Mesenchymal stem cell (in vitro differentiated cells and primary cell): ENCODE data around the gene FCGR3A.

Source experiments
- DNase-seq: peaks from one replicate; pipeline ENCODE4 v3.0.0-alpha.2; 2013
- H2AFZ ChIP-seq: one replicate; pipeline ENCODE4 v1.6.1; 2013; ENCODE audit warnings: low read depth, mild to moderate bottlenecking, control low read depth, inconsistent platforms, low read length, moderate library complexity
- H2AK5ac ChIP-seq: 2 replicates; pipeline ENCODE4 v1.6.1; 2013; ENCODE audit warnings: low read length, moderate library complexity, mild to moderate bottlenecking, inconsistent platforms; ENCODE audit not compliant: severe bottlenecking
- H2BK120ac ChIP-seq: one replicate; pipeline ENCODE4 v1.6.1; 2013; ENCODE audit warnings: low read depth, mild to moderate bottlenecking, inconsistent platforms, low read length, moderate library complexity
- H2BK12ac ChIP-seq, 2 experiments: one replicate each; pipeline ENCODE4 v1.6.1; 2013; ENCODE audit warnings: inconsistent platforms in 2 of 2, low read length in 2 of 2, mild to moderate bottlenecking in 2 of 2, moderate library complexity in 2 of 2, control low read depth in 1 of 2
- H2BK15ac ChIP-seq: one replicate; pipeline ENCODE4 v1.6.1; 2013; ENCODE audit warnings: mild to moderate bottlenecking, low read depth, inconsistent platforms; ENCODE audit not compliant: poor library complexity, severe bottlenecking
- H2BK5ac ChIP-seq: 2 replicates; pipeline ENCODE4 v1.6.1; 2013; ENCODE audit warnings: low read depth, mild to moderate bottlenecking, low read length, control low read depth, inconsistent platforms; ENCODE audit not compliant: poor library complexity, severe bottlenecking
- H3K14ac ChIP-seq, 2 experiments: one replicate each; pipeline ENCODE4 v1.6.1; 2013; ENCODE audit warnings: inconsistent platforms in 2 of 2, low read length in 2 of 2, control low read depth in 1 of 2, mild to moderate bottlenecking in 1 of 2, moderate library complexity in 1 of 2
- H3K18ac ChIP-seq, 2 experiments: one replicate each; pipeline ENCODE4 v1.6.1; 2013; ENCODE audit warnings: inconsistent platforms in 2 of 2, low read length in 2 of 2, control low read depth in 1 of 2, low read depth in 1 of 2, mild to moderate bottlenecking in 1 of 2
- H3K23ac ChIP-seq, 2 experiments: one replicate each; pipeline ENCODE4 v1.6.1; 2013; ENCODE audit warnings: inconsistent platforms in 2 of 2, low read length in 2 of 2, mild to moderate bottlenecking in 2 of 2, moderate library complexity in 2 of 2, control low read depth in 1 of 2
- H3K27ac ChIP-seq: 2 replicates; pipeline ENCODE4 v1.5.1; 2013; ENCODE audit warnings: mild to moderate bottlenecking, moderate library complexity, low read length, control low read depth, inconsistent platforms; ENCODE audit not compliant: poor library complexity, severe bottlenecking
- H3K27me3 ChIP-seq, 2 experiments: 2 replicates each; pipeline versions ENCODE4 v1.6.1 to v1.7.0; 2013; ENCODE audit warnings: low read length in 2 of 2, mild to moderate bottlenecking in 2 of 2, moderate library complexity in 2 of 2, control low read depth in 1 of 2, inconsistent platforms in 1 of 2; ENCODE audit not compliant: control insufficient read depth in 1 of 2, insufficient read depth in 1 of 2
- H3K36me3 ChIP-seq, 2 experiments: 2 replicates each; pipeline versions ENCODE4 v1.6.1 to v1.7.0; 2013; ENCODE audit warnings: low read length in 2 of 2, control low read depth in 1 of 2, inconsistent platforms in 1 of 2, low read depth in 1 of 2, mild to moderate bottlenecking in 1 of 2; ENCODE audit not compliant: insufficient read depth in 2 of 2, control insufficient read depth in 1 of 2
- H3K4ac ChIP-seq, 2 experiments: one replicate each; pipeline ENCODE4 v1.6.1; 2013; ENCODE audit warnings: inconsistent platforms in 2 of 2, low read length in 2 of 2, mild to moderate bottlenecking in 2 of 2, moderate library complexity in 2 of 2, control low read depth in 1 of 2, low read depth in 1 of 2
- H3K4me1 ChIP-seq: 2 replicates; pipeline ENCODE4 v1.6.1; 2013; ENCODE audit warnings: low read depth, low read length, control low read depth; ENCODE audit not compliant: control insufficient read depth, insufficient read depth
- H3K4me2 ChIP-seq: 2 replicates; pipeline ENCODE4 v1.6.1; 2013; ENCODE audit warnings: low read length, mild to moderate bottlenecking, inconsistent platforms; ENCODE audit not compliant: poor library complexity, severe bottlenecking
- H3K4me3 ChIP-seq, 2 experiments: 2 replicates each; pipeline versions ENCODE4 v1.5.1 to v1.7.0; 2013; ENCODE audit warnings: low read length in 2 of 2, mild to moderate bottlenecking in 2 of 2, control low read depth in 1 of 2, low read depth in 1 of 2; ENCODE audit not compliant: insufficient read depth in 1 of 2
- H3K79me1 ChIP-seq: replicated peaks from 2 replicates; pipeline ENCODE4 v1.6.1; 2013; ENCODE audit warnings: mild to moderate bottlenecking, control low read depth, low read length, inconsistent platforms; ENCODE audit not compliant: poor library complexity, severe bottlenecking
- H3K9ac ChIP-seq: 2 replicates; pipeline ENCODE4 v1.7.0; 2013; ENCODE audit warnings: mild to moderate bottlenecking, low read length, moderate library complexity
- H3K9me3 ChIP-seq: 2 replicates; pipeline ENCODE4 v1.7.0; 2013; ENCODE audit warnings: mild to moderate bottlenecking, low read length; ENCODE audit not compliant: control insufficient read depth
- H4K8ac ChIP-seq: one replicate; pipeline ENCODE4 v1.6.1; 2013; ENCODE audit warnings: inconsistent platforms, mild to moderate bottlenecking, low read length, moderate library complexity
- H4K91ac ChIP-seq: one replicate; pipeline ENCODE4 v1.6.1; 2013; ENCODE audit warnings: mild to moderate bottlenecking, low read length, inconsistent platforms
- WGBS: methylation state at CpG from one replicate; pipeline ENCODE4 v1.1.7; 2013; ENCODE audit warnings: mixed read lengths; 5-methylcytosine and 5-hydroxymethylcytosine counted together

The FCGR3A gene

DNA sequence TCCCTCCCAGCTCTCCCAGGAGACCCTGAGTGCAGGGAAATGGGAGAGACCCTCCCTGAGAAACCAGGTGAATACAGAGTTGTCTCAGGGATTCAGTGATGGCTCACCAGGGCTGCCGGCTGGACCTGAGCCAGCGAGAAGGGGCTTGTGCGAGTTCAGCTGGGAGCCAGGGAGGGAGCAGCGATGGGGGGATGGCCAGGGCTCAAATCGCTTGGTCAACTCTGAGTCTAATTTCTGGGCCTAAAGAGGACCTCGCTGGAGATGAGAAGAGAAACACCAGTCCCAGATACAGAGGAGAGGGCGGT is 37.9 kb downstream of the FCGR3A start:
- Histone ChIP-seq H3K4me2 (no peak overlapping the region), H3K27me3 (peaks cover 0 to 2% of the 10 kb centered on the region in 2 experiments), H3K36me3 (no peaks in the 10 kb centered on the region), H3K14ac (peak overlapping the region in 1 of 2 experiments; percentile 51), H3K9me3 (no peaks in the 10 kb centered on the region), H2BK15ac (no peak overlapping the region), H2AK5ac (no peak overlapping the region), H4K8ac (no peak overlapping the region), H3K79me1 (no peaks in the 10 kb centered on the region), H2BK5ac (no peak overlapping the region), H2BK120ac (no peak overlapping the region), H3K9ac (no peak overlapping the region), H3K4me3 (no peak overlapping the region), H3K27ac (no peak overlapping the region), H3K23ac (no peak overlapping the region), H3K4me1 (no peaks in the 10 kb centered on the region), H3K18ac (peak overlapping the region; percentile 33 to 40), H4K91ac (peak overlapping the region; percentile 27), H2AFZ (no peak overlapping the region), H3K4ac (peak overlapping the region in 1 of 2 experiments; percentile 51), H2BK12ac (no peak overlapping the region)
- no peak for DNase-seq
- WGBS, result 92% methylated on average over 7 of the region's 7 CpGs

DNA sequence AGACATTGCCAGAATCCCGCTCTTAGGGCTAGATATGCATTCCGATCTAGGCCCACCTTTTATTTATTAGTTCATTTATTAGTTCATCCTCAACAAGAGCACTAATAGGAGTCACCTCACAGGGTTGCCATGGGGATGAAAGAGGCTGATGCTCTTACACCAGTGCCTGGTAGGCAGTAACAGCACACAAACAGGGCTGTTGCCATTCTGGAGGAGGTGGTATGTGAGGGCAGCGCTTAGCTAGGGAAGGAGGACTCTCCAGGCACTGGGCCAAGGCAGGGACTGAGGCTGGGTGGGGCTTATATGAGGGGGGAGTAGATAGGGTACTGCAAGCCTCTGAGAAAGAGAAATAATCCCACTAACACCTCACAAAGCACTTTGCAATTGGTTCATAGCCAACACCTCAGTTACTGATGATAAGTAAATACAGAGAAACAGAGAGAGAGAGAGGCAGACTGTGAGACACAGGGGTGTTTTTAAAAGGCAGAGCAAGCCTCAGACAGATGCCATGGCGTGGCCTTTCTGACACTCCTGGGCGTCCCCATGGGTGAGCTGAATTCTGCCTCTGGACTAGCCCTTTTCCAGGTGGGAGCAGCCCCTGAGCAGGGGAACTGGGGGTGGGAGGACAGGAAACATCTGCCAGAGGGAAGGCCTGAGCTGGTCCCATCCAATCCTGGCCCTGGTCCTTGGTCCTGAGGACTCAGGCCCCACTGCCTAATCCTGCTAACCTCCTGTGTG is 38.4 kb downstream of the FCGR3A start:
- no peak overlapping the region for H2BK15ac ChIP-seq
- no peak overlapping the region for H3K4me3 ChIP-seq
- no peaks in the 10 kb centered on the region for H3K4me1 ChIP-seq
- no peak overlapping the region for H3K23ac ChIP-seq
- no peak overlapping the region for H3K27ac ChIP-seq
- H2BK120ac ChIP-seq, result no peak overlapping the region
- peak overlapping the region in 1 of 2 experiments; percentile 51 for H3K14ac ChIP-seq
- peak overlapping the region; percentile 33 to 40 for H3K18ac ChIP-seq
- no peak overlapping the region for H2BK12ac ChIP-seq
- no peaks in the 10 kb centered on the region for H3K36me3 ChIP-seq
- no peak overlapping the region for H4K8ac ChIP-seq
- H2AK5ac ChIP-seq, result no peak overlapping the region
- H3K4me2 ChIP-seq, result no peak overlapping the region
- H3K79me1 ChIP-seq, result no peaks in the 10 kb centered on the region
- H3K9me3 ChIP-seq, result no peaks in the 10 kb centered on the region
- H3K4ac ChIP-seq, result peak overlapping the region in 1 of 2 experiments; percentile 51
- peaks cover 0 to 7% of the 10 kb centered on the region in 2 experiments for H3K27me3 ChIP-seq
- H3K9ac ChIP-seq, result no peak overlapping the region
- H2BK5ac ChIP-seq, result no peak overlapping the region
- H2AFZ ChIP-seq, result no peak overlapping the region
- 90% methylated on average over 4 of the region's 5 CpGs for WGBS
- DNase-seq, result no peak
- H4K91ac ChIP-seq, result peak overlapping the region; percentile 27

GRCh38 chr1:161510477-161510876 is 39.1 kb downstream of the FCGR3A start:
- no peaks in the 10 kb centered on the region for H3K9me3 ChIP-seq
- H4K8ac ChIP-seq, result no peak overlapping the region
- H3K27ac ChIP-seq, result no peak overlapping the region
- no peak overlapping the region for H3K4ac ChIP-seq
- WGBS, result 71% methylated on average over 3 of the region's 3 CpGs
- H3K27me3 ChIP-seq, result peaks cover 0 to 10% of the 10 kb centered on the region in 2 experiments
- H3K4me2 ChIP-seq, result no peak overlapping the region
- no peak overlapping the region for H2AFZ ChIP-seq
- H3K9ac ChIP-seq, result no peak overlapping the region
- no peak overlapping the region for H2BK15ac ChIP-seq
- no peak overlapping the region for H3K23ac ChIP-seq
- H2BK12ac ChIP-seq, result no peak overlapping the region
- H3K18ac ChIP-seq, result no peak overlapping the region
- no peak overlapping the region for H2BK5ac ChIP-seq
- no peaks in the 10 kb centered on the region for H3K4me1 ChIP-seq
- no peak overlapping the region for H3K4me3 ChIP-seq
- H3K14ac ChIP-seq, result no peak overlapping the region
- no peak overlapping the region for H2BK120ac ChIP-seq
- DNase-seq, result no peak
- no peaks in the 10 kb centered on the region for H3K36me3 ChIP-seq
- H2AK5ac ChIP-seq, result no peak overlapping the region
- no peak overlapping the region for H4K91ac ChIP-seq
- no peaks in the 10 kb centered on the region for H3K79me1 ChIP-seq

- Histone ChIP-seq H3K9me3 (no peaks in the 10 kb centered on the region), H3K79me1 (no peaks in the 10 kb centered on the region), H4K91ac (no peak overlapping the region), H2AK5ac (no peak overlapping the region), H3K14ac (no peak overlapping the region), H2BK12ac (no peak overlapping the region), H3K27me3 (peaks cover 11 to 14% of the 10 kb centered on the region in 2 experiments), H3K18ac (no peak overlapping the region), H3K9ac (no peak overlapping the region), H3K4me1 (no peaks in the 10 kb centered on the region), H2BK15ac (no peak overlapping the region), H3K4me3 (no peak overlapping the region), H3K23ac (no peak overlapping the region), H2AFZ (no peak overlapping the region), H2BK5ac (no peak overlapping the region), H3K27ac (no peak overlapping the region), H3K4me2 (no peak overlapping the region), H3K36me3 (no peaks in the 10 kb centered on the region), H4K8ac (no peak overlapping the region), H3K4ac (no peak overlapping the region), H2BK120ac (no peak overlapping the region)
- DNase-seq, result peak; percentile 57
- 71% methylated on average over 4 of the region's 15 CpGs for WGBS
These were observed 43.0 kb downstream of the FCGR3A start for GRCh38 chr1:161506336-161507223.
